DND-41 (cell line): ENCODE results near the gene ARMC2.

Source experiments
- ATAC-seq: fragments of 200-7000 bp; cut with Tn5 transposase; 3 replicates; pipeline ENCODE4 v1.9.1; 2021; ENCODE audit warnings: low read depth; ENCODE audit not compliant: insufficient read depth
- DNase-seq: peaks from one replicate; pipeline ENCODE4 v3.0.0-alpha.2; 2020
- H2AFZ ChIP-seq: 2 replicates; pipeline ENCODE4 v1.6.0; 2012; ENCODE audit warnings: low read depth, low read length
- H3K27ac ChIP-seq: 2 replicates; pipeline ENCODE4 v1.5.1; 2012; ENCODE audit warnings: low read length, inconsistent platforms
- H3K27me3 ChIP-seq: fragments of 200-600 bp; sonication (generic); 2 replicates; pipeline ENCODE4 v1.6.0; 2012; ENCODE audit warnings: low read length, mild to moderate bottlenecking, inconsistent platforms; ENCODE audit not compliant: insufficient read depth, poor library complexity
- H3K36me3 ChIP-seq: 2 replicates; pipeline ENCODE4 v1.5.1; 2012; ENCODE audit warnings: low read length, inconsistent platforms; ENCODE audit not compliant: insufficient read depth
- H3K4me1 ChIP-seq: 2 replicates; pipeline ENCODE4 v1.5.1; 2012; ENCODE audit warnings: mild to moderate bottlenecking, low read length; ENCODE audit not compliant: insufficient read depth
- H3K4me2 ChIP-seq: 2 replicates; pipeline ENCODE4 v1.6.0; 2012; ENCODE audit warnings: mild to moderate bottlenecking, moderate library complexity, low read length, inconsistent platforms; ENCODE audit not compliant: insufficient read depth
- H3K4me3 ChIP-seq, 2 experiments: fragments of 200-600 bp in 1 of 2; shearing (Covaris generic) in 1 of 2; 2 replicates each; pipeline ENCODE4 v1.5.1; 2012 to 2016; ENCODE audit warnings: inconsistent platforms in 2 of 2, low read length in 2 of 2, mild to moderate bottlenecking in 2 of 2, low read depth in 1 of 2, moderate library complexity in 1 of 2
- H3K79me2 ChIP-seq: 2 replicates; pipeline ENCODE4 v1.6.0; 2012; ENCODE audit warnings: low read length, inconsistent platforms; ENCODE audit not compliant: insufficient read depth
- H3K9ac ChIP-seq: 2 replicates; pipeline ENCODE4 v1.6.0; 2012; ENCODE audit warnings: low read depth, mild to moderate bottlenecking, inconsistent platforms, low read length, moderate library complexity
- H3K9me3 ChIP-seq: 2 replicates; pipeline ENCODE4 v1.5.1; 2012; ENCODE audit warnings: low read length, moderate library complexity, mild to moderate bottlenecking, inconsistent platforms; ENCODE audit not compliant: insufficient read depth, severe bottlenecking
- H4K20me1 ChIP-seq: 2 replicates; pipeline ENCODE4 v1.6.0; 2012; ENCODE audit warnings: low read length; ENCODE audit not compliant: insufficient read depth
- EZH2 ChIP-seq: IDR thresholded peaks from 3 replicates; pipeline ENCODE4 v1.6.1; 2012; ENCODE audit warnings: borderline replicate concordance, low read depth, mild to moderate bottlenecking, moderate library complexity, low read length, inconsistent platforms; ENCODE audit not compliant: severe bottlenecking
- TF ChIP-seq, protein P1 (sequence below): IDR thresholded peaks from 2 replicates; pipeline ENCODE4 v1.5.1; 2012; ENCODE audit warnings: borderline replicate concordance, low read length, moderate library complexity, mild to moderate bottlenecking; ENCODE audit not compliant: poor library complexity, severe bottlenecking; ENCODE audit errors: extremely low read depth

The ARMC2 gene

DNA sequence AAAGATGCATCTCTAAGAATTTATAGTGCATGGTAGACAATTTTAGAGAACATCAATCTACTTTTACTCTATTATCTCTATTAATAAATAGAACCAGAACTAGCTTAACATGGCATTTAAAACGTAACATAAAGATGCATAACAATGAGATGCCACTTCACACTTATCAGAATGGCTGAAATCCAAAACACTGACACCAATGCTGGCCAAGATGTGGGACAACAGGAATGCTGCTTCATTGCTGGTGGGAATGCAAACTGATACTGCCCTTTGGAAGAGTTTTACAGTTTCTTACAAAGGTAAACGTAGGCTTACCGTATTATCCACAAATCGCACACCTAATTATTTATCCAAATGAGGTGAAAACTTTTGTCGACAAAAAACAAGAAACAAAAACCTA lies 151.2 kb downstream of the ARMC2 start:
- Histone ChIP-seq H3K4me1 (no peaks in the 10 kb centered on the region), H3K79me2 (no peaks in the 10 kb centered on the region), H3K36me3 (0 out of 2 replicates have a peak, but pooled peaks cover 4% of the 10 kb centered on the region), H3K4me3 (no peak overlapping the region), H3K9ac (no peak overlapping the region), H4K20me1 (no peaks in the 10 kb centered on the region), H3K27ac (no peak overlapping the region), H3K9me3 (no peaks in the 10 kb centered on the region), H3K27me3 (no peaks in the 10 kb centered on the region), H3K4me2 (no peak overlapping the region), H2AFZ (no peak overlapping the region)
- TF ChIP-seq EZH2 = no peak
- TF ChIP-seq, protein P1, sequence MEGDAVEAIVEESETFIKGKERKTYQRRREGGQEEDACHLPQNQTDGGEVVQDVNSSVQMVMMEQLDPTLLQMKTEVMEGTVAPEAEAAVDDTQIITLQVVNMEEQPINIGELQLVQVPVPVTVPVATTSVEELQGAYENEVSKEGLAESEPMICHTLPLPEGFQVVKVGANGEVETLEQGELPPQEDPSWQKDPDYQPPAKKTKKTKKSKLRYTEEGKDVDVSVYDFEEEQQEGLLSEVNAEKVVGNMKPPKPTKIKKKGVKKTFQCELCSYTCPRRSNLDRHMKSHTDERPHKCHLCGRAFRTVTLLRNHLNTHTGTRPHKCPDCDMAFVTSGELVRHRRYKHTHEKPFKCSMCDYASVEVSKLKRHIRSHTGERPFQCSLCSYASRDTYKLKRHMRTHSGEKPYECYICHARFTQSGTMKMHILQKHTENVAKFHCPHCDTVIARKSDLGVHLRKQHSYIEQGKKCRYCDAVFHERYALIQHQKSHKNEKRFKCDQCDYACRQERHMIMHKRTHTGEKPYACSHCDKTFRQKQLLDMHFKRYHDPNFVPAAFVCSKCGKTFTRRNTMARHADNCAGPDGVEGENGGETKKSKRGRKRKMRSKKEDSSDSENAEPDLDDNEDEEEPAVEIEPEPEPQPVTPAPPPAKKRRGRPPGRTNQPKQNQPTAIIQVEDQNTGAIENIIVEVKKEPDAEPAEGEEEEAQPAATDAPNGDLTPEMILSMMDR = no peak
- DNase-seq = no peak
- ATAC-seq = no peak

DNA sequence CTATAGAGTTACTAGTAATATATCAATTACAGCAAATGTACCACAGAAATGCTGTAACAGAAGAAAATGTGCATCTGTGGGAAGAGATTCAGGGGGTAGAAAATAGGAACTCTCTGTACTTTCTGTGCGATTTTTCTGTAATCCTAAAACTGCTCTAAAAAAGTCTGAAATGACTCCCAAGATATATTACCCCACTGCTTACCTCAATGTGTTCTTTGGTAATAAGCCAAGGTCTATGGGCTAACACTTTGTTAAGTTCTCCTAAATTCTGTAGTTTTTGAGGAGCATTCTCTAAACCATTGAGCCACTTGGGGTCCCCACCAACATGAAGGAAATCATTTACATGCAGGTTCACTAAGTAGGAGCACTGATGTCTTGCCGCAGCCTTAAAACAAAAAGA lies 152.1 kb downstream of the ARMC2 start:
- H3K27ac ChIP-seq = no peak overlapping the region
- H3K4me2 ChIP-seq = no peak overlapping the region
- no peaks in the 10 kb centered on the region for H4K20me1 ChIP-seq
- no peak overlapping the region for H3K9ac ChIP-seq
- H3K4me3 ChIP-seq = no peak overlapping the region
- TF ChIP-seq, protein P1 = no peak
- TF ChIP-seq EZH2 = no peak
- H3K4me1 ChIP-seq = no peaks in the 10 kb centered on the region
- H2AFZ ChIP-seq = no peak overlapping the region
- no peak for ATAC-seq
- H3K79me2 ChIP-seq = no peaks in the 10 kb centered on the region
- H3K36me3 ChIP-seq = 0 out of 2 replicates have a peak, but pooled peaks cover 4% of the 10 kb centered on the region
- no peaks in the 10 kb centered on the region for H3K27me3 ChIP-seq
- DNase-seq = no peak
- H3K9me3 ChIP-seq = no peaks in the 10 kb centered on the region

GRCh38 chr6:109001291-109001894 lies 153.2 kb downstream of the ARMC2 start:
- Histone ChIP-seq H3K4me1 (no peaks in the 10 kb centered on the region), H3K9ac (no peak overlapping the region), H4K20me1 (no peaks in the 10 kb centered on the region), H3K36me3 (0 out of 2 replicates have a peak, but pooled peaks cover 4% of the 10 kb centered on the region), H3K4me2 (no peak overlapping the region), H3K9me3 (no peaks in the 10 kb centered on the region), H2AFZ (no peak overlapping the region), H3K4me3 (no peak overlapping the region), H3K27ac (no peak overlapping the region), H3K79me2 (no peaks in the 10 kb centered on the region), H3K27me3 (no peaks in the 10 kb centered on the region)
- no peak for ATAC-seq
- DNase-seq = no peak
- no peak for TF ChIP-seq EZH2
- TF ChIP-seq, protein P1 = no peak
